ENCODE results near the gene AP1B1. TPM values are rescaled to one million over a fixed set of nuclear protein-coding genes. Genes with fewer than 3 reads are reported as not detected.
"Not testable (repeated sequence)": the region's sequence is repeated elsewhere in the genome, so short reads cannot be mapped to it uniquely, and the experiment has no call there.

Gene AP1B1
- total and polyA plus RNA-seq, 11 donors, result 18.1 to 74.8 (median 33.8) TPM

DNA sequence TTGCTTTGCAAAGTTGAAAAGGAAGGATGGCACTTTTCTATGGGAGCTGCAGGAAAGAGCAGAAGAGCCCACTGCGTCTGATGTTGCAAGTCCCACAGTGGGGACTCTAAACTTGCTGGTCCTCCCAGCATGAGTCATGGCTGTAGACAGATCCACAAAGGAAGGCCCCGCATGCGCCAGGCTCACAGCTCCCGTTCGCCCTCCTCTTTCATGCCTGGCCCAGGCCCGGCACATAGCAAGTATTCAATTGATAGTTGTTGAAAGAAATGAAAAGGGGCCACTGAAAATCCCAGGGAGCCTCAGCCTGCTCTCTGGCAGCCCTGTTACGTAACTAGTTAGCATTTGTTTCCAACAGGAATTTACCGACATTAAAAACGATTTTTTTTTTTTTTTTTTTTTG is 18.9 kb downstream of the AP1B1 start:
- no peaks in the 10 kb centered on the region for H3K9me3 ChIP-seq
- no peak for TF ChIP-seq POLR2A (IDR thresholded peaks at IDR 0.05)
- TF ChIP-seq, protein P1, sequence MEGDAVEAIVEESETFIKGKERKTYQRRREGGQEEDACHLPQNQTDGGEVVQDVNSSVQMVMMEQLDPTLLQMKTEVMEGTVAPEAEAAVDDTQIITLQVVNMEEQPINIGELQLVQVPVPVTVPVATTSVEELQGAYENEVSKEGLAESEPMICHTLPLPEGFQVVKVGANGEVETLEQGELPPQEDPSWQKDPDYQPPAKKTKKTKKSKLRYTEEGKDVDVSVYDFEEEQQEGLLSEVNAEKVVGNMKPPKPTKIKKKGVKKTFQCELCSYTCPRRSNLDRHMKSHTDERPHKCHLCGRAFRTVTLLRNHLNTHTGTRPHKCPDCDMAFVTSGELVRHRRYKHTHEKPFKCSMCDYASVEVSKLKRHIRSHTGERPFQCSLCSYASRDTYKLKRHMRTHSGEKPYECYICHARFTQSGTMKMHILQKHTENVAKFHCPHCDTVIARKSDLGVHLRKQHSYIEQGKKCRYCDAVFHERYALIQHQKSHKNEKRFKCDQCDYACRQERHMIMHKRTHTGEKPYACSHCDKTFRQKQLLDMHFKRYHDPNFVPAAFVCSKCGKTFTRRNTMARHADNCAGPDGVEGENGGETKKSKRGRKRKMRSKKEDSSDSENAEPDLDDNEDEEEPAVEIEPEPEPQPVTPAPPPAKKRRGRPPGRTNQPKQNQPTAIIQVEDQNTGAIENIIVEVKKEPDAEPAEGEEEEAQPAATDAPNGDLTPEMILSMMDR (IDR thresholded peaks at IDR 0.05), result no peak
- peak; percentile 68 to 91 (median 86) for ATAC-seq
- intact Hi-C loops (cut with DNase I), result no loop called here
- DNase-seq, result peak; percentile 44 to 80 (median 67)
- WGBS, 4 donors, result 58 to 68% (median 65%) methylated on average over 9 of the region's 9 CpGs
- H3K4me1 ChIP-seq, result peaks cover 0 to 51% (median 6%) of the 10 kb centered on the region in 12 donors
- H3K36me3 ChIP-seq, result peaks cover 0 to 21% (median 5%) of the 10 kb centered on the region in 9 donors
- no peak overlapping the region for H3K4me3 ChIP-seq
- peak overlapping the region in 4 of 12 donors; percentile 15 to 63 (median 25) for H3K27ac ChIP-seq
- no peaks in the 10 kb centered on the region for H3K27me3 ChIP-seq

DNA sequence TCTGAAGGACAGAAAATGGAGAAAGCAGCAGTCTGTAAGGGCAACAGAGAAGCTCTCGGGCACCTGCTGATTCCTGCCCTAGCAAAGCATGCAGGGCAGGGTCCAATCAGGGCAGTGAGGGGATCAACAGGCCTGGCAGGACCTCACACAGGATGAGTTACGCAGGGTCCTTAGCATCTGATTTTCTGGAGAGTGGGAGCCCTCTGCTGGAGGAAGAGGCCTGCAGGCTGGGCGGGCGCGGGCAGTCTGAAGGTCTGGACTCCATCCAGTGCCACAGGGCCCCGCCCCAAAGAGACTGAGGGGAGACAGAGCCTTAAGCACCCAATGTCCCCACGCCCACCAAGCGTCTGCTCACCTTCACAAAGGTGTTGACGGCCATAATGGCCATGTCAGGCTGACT is 28.9 kb downstream of the AP1B1 start:
- TF ChIP-seq, protein P1 (IDR thresholded peaks at IDR 0.05), result peak; percentile 46 to 78 (median 66)
- TF ChIP-seq POLR2A (IDR thresholded peaks at IDR 0.05), result no peak
- intact Hi-C loops (cut with DNase I), result loop anchor here in 8 of 10 donors (1.0 to 5.0 kb wide), 4 partner anchors 52 to 57 kb away; partner anchors contain the start of gene GAS2L1 (in 7 of the 8)
- H3K4me1 ChIP-seq, result peaks cover 0 to 23% (median 7%) of the 10 kb centered on the region in 12 donors
- H3K36me3 ChIP-seq, result peaks cover 0 to 72% (median 48%) of the 10 kb centered on the region in 9 donors
- H3K27me3 ChIP-seq, result no peaks in the 10 kb centered on the region
- 25 to 32% (median 27%) methylated on average over 9 of the region's 9 CpGs for WGBS, 4 donors
- no peaks in the 10 kb centered on the region for H3K9me3 ChIP-seq
- H3K27ac ChIP-seq, result no peak overlapping the region
- ATAC-seq (peak; percentile 77 to 88 (median 86)), DNase-seq (peak; percentile 53 to 75 (median 69))
- H3K4me3 ChIP-seq, result no peak overlapping the region

DNA sequence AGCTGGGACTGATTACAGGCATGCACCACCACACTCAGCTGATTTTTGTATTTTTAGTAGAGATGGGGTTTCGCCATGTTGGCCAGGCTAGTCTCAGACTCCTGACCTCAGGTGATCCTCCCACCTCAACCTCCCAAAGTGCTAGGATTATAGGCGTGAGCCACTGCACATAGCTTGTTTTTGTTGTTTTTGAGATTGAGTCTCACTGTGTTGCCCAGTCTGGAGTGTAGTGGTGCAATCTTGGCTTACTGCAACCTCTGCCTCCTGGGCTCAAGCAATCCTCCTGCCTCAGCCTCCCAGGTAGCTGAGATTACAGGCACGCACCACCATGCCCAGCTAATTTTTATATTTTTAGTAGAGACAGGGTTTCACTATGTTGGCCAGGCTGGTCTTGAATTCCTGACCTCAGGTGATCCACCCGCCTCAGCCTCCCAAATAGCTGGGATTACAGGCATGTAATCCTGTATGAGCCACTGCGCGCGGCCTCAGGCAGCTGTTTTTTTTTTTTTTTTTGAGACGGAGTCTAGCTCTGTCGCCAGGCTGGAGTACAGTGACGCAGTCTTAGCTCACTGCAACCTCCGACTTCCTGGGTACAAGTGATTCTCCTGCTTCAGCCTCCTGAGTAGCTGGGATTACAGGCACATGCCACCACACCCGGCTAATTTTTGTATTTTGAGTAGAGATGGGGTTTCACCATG is 31.0 kb downstream of the AP1B1 start:
- H3K4me1 ChIP-seq, result peaks cover 0 to 11% (median 4%) of the 10 kb centered on the region in 12 donors
- peak in 1 of 5 donors; percentile 3 for DNase-seq
- H3K27me3 ChIP-seq, H3K4me3 ChIP-seq, ATAC-seq, H3K9me3 ChIP-seq, H3K27ac ChIP-seq: not testable (repeated sequence)
- H3K36me3 ChIP-seq, result peaks cover 0 to 88% (median 69%) of the 10 kb centered on the region in 9 donors
- intact Hi-C loops (cut with DNase I), result loop anchor here in 4 of 10 donors (5.0 kb wide), 2 partner anchors 50 to 55 kb away; partner anchors contain the start of gene GAS2L1 (in 3 of the 4)
- WGBS, 4 donors, result 95 to 98% (median 96%) methylated on average over 12 of the region's 12 CpGs

DNA sequence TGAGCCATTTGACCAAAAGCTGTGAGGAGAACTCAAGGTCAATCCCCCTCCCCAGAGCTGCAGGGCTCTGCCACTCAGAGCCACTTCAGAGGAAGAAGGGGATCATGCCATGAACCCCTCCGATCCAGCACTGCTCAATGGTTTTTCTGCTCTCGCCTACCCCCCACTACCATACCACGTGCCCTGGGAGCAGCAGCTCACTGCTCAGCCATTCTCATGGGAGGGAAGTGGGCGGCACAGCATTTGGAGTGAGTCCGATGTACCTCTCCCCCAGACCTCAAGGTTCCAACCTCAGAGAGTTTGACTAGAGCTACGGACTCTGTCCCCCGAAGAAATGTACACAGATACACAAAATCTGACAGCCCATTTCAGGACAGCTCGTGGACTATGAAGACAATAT is 34.5 kb downstream of the AP1B1 start:
- H3K27ac ChIP-seq, result no peak overlapping the region
- peaks cover 0 to 100% (median 98%) of the 10 kb centered on the region in 9 donors for H3K36me3 ChIP-seq
- intact Hi-C loops (cut with DNase I), result loop anchor here in 1 of 10 donors (5.0 kb wide), 1 partner anchor 47 kb away; the partner anchor contains the start of gene GAS2L1
- no peaks in the 10 kb centered on the region for H3K27me3 ChIP-seq
- no peak for DNase-seq
- WGBS, 4 donors, result 88 to 97% (median 94%) methylated on average over 5 to 8 of the region's 8 CpGs
- H3K4me1 ChIP-seq, result no peaks in the 10 kb centered on the region
- no peak for ATAC-seq
- no peak overlapping the region for H3K4me3 ChIP-seq
- TF ChIP-seq, protein P1 (IDR thresholded peaks at IDR 0.05), result no peak
- TF ChIP-seq POLR2A (IDR thresholded peaks at IDR 0.05), result no peak
- H3K9me3 ChIP-seq, result no peaks in the 10 kb centered on the region

Data from heart left ventricle (tissue), 16 donors.